Activated CD4-positive, alpha-beta T cell treated with anti-CD3 and anti-CD28 coated beads, Interleukin-10, Interleukin-2, amounts not matched to agents 100 ng/mL and 50 ng/mL, durations not matched to agents 16 hours and 8 hours (primary cell): ENCODE data around the gene MANF.

Experiments used
- DNase-seq: peaks from one replicate; pipeline ENCODE4 v3.0.0-alpha.2; 2020

MANF gene

DNA sequence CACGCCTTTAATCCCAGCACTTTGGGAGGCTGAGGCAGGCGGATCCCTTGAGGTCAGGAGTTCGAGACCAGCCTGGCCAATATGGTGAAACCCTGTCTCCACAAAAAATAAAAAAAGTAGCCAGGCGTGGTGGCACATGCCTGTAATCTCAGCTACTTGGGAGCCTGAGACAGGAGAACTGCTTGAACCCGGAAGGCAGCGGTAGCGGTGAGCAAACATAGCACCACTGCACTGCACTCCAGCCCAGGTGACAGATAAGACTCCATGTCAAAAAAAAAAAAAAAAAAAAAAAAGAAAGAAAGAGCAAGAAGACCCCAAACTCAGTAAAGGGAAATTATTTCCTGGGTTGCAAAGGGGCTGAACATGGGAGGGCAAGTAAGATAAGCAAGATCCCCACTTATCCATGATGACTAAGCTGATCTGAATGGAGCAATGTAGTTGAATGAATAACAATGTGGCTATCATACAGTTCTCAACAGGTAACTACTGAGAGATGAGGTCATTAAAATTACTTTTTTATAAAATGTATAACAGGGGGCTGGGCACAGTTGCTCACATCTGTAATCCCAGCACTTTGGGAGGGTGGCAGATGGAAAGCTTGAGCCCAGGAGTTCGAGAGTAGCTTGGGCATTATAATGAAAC lies 52.0 kb downstream of the MANF start:
- no peak for DNase-seq
